ENCODE results near the gene ROM1. TPM values are rescaled to one million over a fixed set of nuclear protein-coding genes. Genes with fewer than 3 reads are reported as not detected.
"Not testable (repeated sequence)": the region's sequence is repeated elsewhere in the genome, so short reads cannot be mapped to it uniquely, and the experiment has no call there.

Gene ROM1
- total and polyA plus RNA-seq, 2 experiments from 2014 or later = 0.24 to 0.65 TPM

DNA sequence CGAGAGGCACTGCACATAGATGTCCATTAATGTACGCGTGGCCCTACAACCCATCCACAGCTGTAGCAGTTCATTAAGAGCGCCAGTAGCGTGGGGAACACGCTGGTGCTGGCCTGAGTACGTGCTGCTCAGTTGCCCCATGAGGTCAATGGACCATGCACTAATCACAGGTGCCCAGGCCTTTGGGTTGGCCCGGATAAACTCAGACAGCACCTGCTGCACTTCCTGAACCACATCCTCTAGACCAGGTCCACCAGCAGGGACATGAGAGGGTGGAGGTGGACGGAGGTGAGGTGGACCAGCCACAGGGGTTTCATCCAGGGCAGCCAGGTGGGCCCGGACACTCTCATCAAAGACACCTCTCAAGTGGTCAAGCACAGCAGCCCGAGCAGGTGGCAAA, 36.4 kb downstream of the ROM1 start (continued):
- TF ChIP-seq ZNF462 (CRISPR knock-in tag; IDR thresholded peaks at IDR 0.05) = no peak
- TF ChIP-seq EZH2phosphoT487 (IDR thresholded peaks at IDR 0.05; ENCODE audit: unreplicated experiment) = no peak
- TF ChIP-seq, protein P1, sequence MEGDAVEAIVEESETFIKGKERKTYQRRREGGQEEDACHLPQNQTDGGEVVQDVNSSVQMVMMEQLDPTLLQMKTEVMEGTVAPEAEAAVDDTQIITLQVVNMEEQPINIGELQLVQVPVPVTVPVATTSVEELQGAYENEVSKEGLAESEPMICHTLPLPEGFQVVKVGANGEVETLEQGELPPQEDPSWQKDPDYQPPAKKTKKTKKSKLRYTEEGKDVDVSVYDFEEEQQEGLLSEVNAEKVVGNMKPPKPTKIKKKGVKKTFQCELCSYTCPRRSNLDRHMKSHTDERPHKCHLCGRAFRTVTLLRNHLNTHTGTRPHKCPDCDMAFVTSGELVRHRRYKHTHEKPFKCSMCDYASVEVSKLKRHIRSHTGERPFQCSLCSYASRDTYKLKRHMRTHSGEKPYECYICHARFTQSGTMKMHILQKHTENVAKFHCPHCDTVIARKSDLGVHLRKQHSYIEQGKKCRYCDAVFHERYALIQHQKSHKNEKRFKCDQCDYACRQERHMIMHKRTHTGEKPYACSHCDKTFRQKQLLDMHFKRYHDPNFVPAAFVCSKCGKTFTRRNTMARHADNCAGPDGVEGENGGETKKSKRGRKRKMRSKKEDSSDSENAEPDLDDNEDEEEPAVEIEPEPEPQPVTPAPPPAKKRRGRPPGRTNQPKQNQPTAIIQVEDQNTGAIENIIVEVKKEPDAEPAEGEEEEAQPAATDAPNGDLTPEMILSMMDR (conservative IDR thresholded peaks at IDR 0.05; ENCODE audit: low read depth in 2 of 2) = no peak
- TF ChIP-seq POLR2AphosphoS5 (IDR thresholded peaks at IDR 0.05; ENCODE audit: low read depth) = no peak
- no peak for TF ChIP-seq ZNF331 (CRISPR knock-in tag; IDR thresholded peaks at IDR 0.05; ENCODE audit: low read depth)
- TF ChIP-seq EZH2 (IDR thresholded peaks at IDR 0.05; ENCODE audit: low read depth, unreplicated experiment) = no peak
- no peak for TF ChIP-seq CREB1 (CRISPR knock-in tag; IDR thresholded peaks at IDR 0.05; ENCODE audit: low read depth)

DNA sequence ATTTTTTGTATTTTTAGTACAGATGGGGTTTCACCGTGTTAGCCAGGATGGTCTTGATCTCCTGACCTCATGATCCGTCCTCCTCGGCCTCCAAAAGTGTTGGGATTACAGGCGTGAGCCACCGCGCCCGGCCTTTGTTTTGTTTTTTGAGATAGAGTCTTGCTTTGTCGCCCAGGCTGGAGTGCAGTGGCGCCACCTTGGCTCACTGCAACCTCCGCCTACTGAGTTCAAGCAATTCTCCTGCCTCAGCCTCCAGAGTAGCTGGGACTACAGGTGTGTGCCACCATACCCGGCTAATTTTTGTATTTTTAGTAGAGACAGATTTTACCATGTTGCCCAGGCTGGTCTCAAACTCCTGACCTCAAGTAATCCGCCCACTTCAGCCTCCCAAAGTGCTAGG, 37.2 kb downstream of the ROM1 start:
- H3K4me2 ChIP-seq; H4K20me1 ChIP-seq (replicated peaks; ENCODE audit: insufficient read depth); H3K9me2 ChIP-seq (ENCODE audit: insufficient read depth); H3K4me1 ChIP-seq (ENCODE audit: insufficient read depth); H3K27ac Mint-ChIP-seq; H3K4me3 Mint-ChIP-seq; H3K27me3 ChIP-seq (ENCODE audit: insufficient read depth); ATAC-seq; H3K27ac ChIP-seq (ENCODE audit: low read depth); DNase-seq (ENCODE audit: low spot score); H3K4me3 ChIP-seq; H2AFZ ChIP-seq; H3K36me3 ChIP-seq (ENCODE audit: insufficient read depth); H3K9me3 Mint-ChIP-seq: not testable (repeated sequence)
- TF ChIP-seq, protein P1 (conservative IDR thresholded peaks at IDR 0.05; ENCODE audit: low read depth in 2 of 2) = peak in 1 of 2 experiments; percentile 12; a peak in 1 of 4 replicates
- H3K79me2 ChIP-seq (replicated peaks; ENCODE audit: insufficient read depth) = peaks cover 33% of the 10 kb centered on the region
- H3F3A ChIP-seq (replicated peaks; ENCODE audit: low read depth) = peaks cover 10% of the 10 kb centered on the region; the same call in 1 of the 2 replicates
- Mint-ChIP-seq H3K27me3 (ENCODE audit: insufficient read depth, low read depth, poor library complexity) (peaks cover 18% of the 10 kb centered on the region), H3K4me1 (peaks cover 18% of the 10 kb centered on the region), H3K36me3 (ENCODE audit: low read depth) (peaks cover 21% of the 10 kb centered on the region)

Measured in GM23338 (cell line).